Activated CD4-positive, alpha-beta T cell treated with anti-CD3 and anti-CD28 coated beads, Interleukin-2, amount 10 ng/mL, durations not matched to agents 7 days and 5 days (primary cell): ENCODE measurements around the gene ITGB1BP2. TPM values are rescaled to one million over a fixed set of nuclear protein-coding genes. Genes with fewer than 3 reads are reported as not detected.
"Not testable (repeated sequence)": the region's sequence is repeated elsewhere in the genome, so short reads cannot be mapped to it uniquely, and the experiment has no call there.

Experiments used
- CTCF ChIA-PET: fragments of 350-600 bp; sonication (Branson Sonifier 250); formaldehyde crosslinking; loops from one replicate; lab custom pipeline; 2021; ENCODE audit warnings: antibody characterized with exemption; lab: Charles Lee
- POLR2A ChIA-PET: fragments of 350-600 bp; sonication (Branson Sonifier 250); formaldehyde crosslinking; loops from one replicate; lab custom pipeline; 2021; ENCODE audit warnings: antibody characterized with exemption; lab: Charles Lee
- DNase-seq: peaks from one replicate; pipeline ENCODE4 v3.0.0-alpha.2; 2020
- H3K27ac Mint-ChIP-seq: one replicate; pipeline ENCODE4 v1.8.0; 2021; ENCODE audit warnings: mild to moderate bottlenecking, moderate library complexity, mixed read lengths
- H3K27me3 Mint-ChIP-seq: one replicate; pipeline ENCODE4 v1.8.0; 2021; ENCODE audit warnings: mixed read lengths
- H3K36me3 Mint-ChIP-seq: one replicate; pipeline ENCODE4 v1.8.0; 2021; ENCODE audit warnings: low read depth, mixed read lengths
- H3K4me1 Mint-ChIP-seq: one replicate; pipeline ENCODE4 v1.8.0; 2021; ENCODE audit warnings: mixed read lengths
- H3K4me3 Mint-ChIP-seq: one replicate; pipeline ENCODE4 v1.8.0; 2021; ENCODE audit warnings: mild to moderate bottlenecking, moderate library complexity, mixed read lengths
- H3K9me3 Mint-ChIP-seq: one replicate; pipeline ENCODE4 v1.8.0; 2021; ENCODE audit warnings: mixed read lengths
- total RNA-seq, 2 experiments: library from RNA; stranded (reverse); gene quantifications; one replicate each; pipeline ENCODE4 v1.2.3, GENCODE V29; 2021

ITGB1BP2 gene
- total RNA-seq, 2 experiments from 2014 or later: 4.4 to 4.7 TPM

GRCh38 chrX:71320126-71320525 lies 18.6 kb downstream of the ITGB1BP2 start:
- Mint-ChIP-seq H3K9me3 (no peaks in the 10 kb centered on the region), H3K27me3 (no peaks in the 10 kb centered on the region), H3K4me1 (no peaks in the 10 kb centered on the region), H3K4me3 (no peak overlapping the region), H3K27ac (no peak overlapping the region), H3K36me3 (peaks cover 14% of the 10 kb centered on the region)
- ChIA-PET CTCF (no interaction called here), POLR2A (no interaction called here)
- DNase-seq: no peak

GRCh38 chrX:71321731-71322130 lies 20.2 kb downstream of the ITGB1BP2 start:
- peaks cover 2% of the 10 kb centered on the region for H3K9me3 Mint-ChIP-seq
- POLR2A ChIA-PET: no interaction called here
- peaks cover 17% of the 10 kb centered on the region for H3K36me3 Mint-ChIP-seq
- DNase-seq: no peak
- no peak overlapping the region for H3K27ac Mint-ChIP-seq
- H3K4me3 Mint-ChIP-seq: no peak overlapping the region
- CTCF ChIA-PET: no interaction called here
- H3K27me3 Mint-ChIP-seq: no peaks in the 10 kb centered on the region
- H3K4me1 Mint-ChIP-seq: no peaks in the 10 kb centered on the region

GRCh38 chrX:71324452-71324851 lies 22.9 kb downstream of the ITGB1BP2 start:
- DNase-seq, H3K27me3 Mint-ChIP-seq, POLR2A ChIA-PET, H3K9me3 Mint-ChIP-seq, H3K27ac Mint-ChIP-seq, H3K4me3 Mint-ChIP-seq, H3K4me1 Mint-ChIP-seq: not testable (repeated sequence)
- CTCF ChIA-PET: interaction anchor here (1.0 to 1.2 kb wide), 3 partner anchors 29 to 41 kb away, joined by 3 read pairs; partner anchors contain the start of gene NONO
- peaks cover 21% of the 10 kb centered on the region for H3K36me3 Mint-ChIP-seq

- ChIA-PET CTCF (no interaction called here), POLR2A (interaction anchor here (0.5 kb wide), 1 partner anchor 26 kb away, joined by 3 read pairs; no protein-coding TSS in a partner anchor)
- H3K4me1 Mint-ChIP-seq: no peaks in the 10 kb centered on the region
- H3K4me3 Mint-ChIP-seq: no peak overlapping the region
- no peak overlapping the region for H3K27ac Mint-ChIP-seq
- peaks cover 19% of the 10 kb centered on the region for H3K36me3 Mint-ChIP-seq
- H3K27me3 Mint-ChIP-seq: no peaks in the 10 kb centered on the region
- peaks cover 5% of the 10 kb centered on the region for H3K9me3 Mint-ChIP-seq
- no peak for DNase-seq
Observed at GRCh38 chrX:71326394-71326793, 24.8 kb downstream of the ITGB1BP2 start.

GRCh38 chrX:71349151-71349665 lies 47.7 kb downstream of the ITGB1BP2 start:
- DNase-seq: not testable (repeated sequence)
- CTCF ChIA-PET: interaction anchor here (0.6 kb wide), 1 partner anchor 37 kb away, joined by 3 read pairs; no protein-coding TSS in a partner anchor

GRCh38 chrX:71349867-71350266 lies 48.3 kb downstream of the ITGB1BP2 start:
- H3K9me3 Mint-ChIP-seq, CTCF ChIA-PET, H3K27ac Mint-ChIP-seq, DNase-seq, POLR2A ChIA-PET, H3K4me3 Mint-ChIP-seq, H3K36me3 Mint-ChIP-seq, H3K4me1 Mint-ChIP-seq, H3K27me3 Mint-ChIP-seq: not testable (repeated sequence)

More at GRCh38 chrX:71349151-71349665, 47.7 kb downstream of the ITGB1BP2 start:
- H3K27me3 Mint-ChIP-seq, H3K4me1 Mint-ChIP-seq, H3K9me3 Mint-ChIP-seq, H3K27ac Mint-ChIP-seq, H3K4me3 Mint-ChIP-seq, POLR2A ChIA-PET, H3K36me3 Mint-ChIP-seq: not testable (repeated sequence)

GRCh38 chrX:71352439-71352838 lies 50.9 kb downstream of the ITGB1BP2 start:
- POLR2A ChIA-PET, CTCF ChIA-PET: not testable (repeated sequence)

More at GRCh38 chrX:71352439-71352838, 50.9 kb downstream of the ITGB1BP2 start:
- not testable (repeated sequence) for H3K4me3 Mint-ChIP-seq, H3K27ac Mint-ChIP-seq, H3K27me3 Mint-ChIP-seq, H3K4me1 Mint-ChIP-seq, H3K9me3 Mint-ChIP-seq, DNase-seq, H3K36me3 Mint-ChIP-seq

Other genes starting within 250 kb of the ITGB1BP2 start
- gene SNX12, start 233.4 kb upstream of the ITGB1BP2 start, total RNA-seq: 10 to 100 TPM; 41.8 to 49.0 TPM
- gene FOXO4, start 205.9 kb upstream of the ITGB1BP2 start, total RNA-seq: 10 to 100 TPM; 13.5 to 14.3 TPM
- gene CXorf65, start 195.0 kb upstream of the ITGB1BP2 start, total RNA-seq: 10 to 100 TPM; 25.3 to 25.5 TPM
- gene IL2RG, start 190.2 kb upstream of the ITGB1BP2 start, total RNA-seq: 100 to 1,000 TPM; 447 to 523 TPM
- 10 to 100 TPM; 56.6 to 64.7 TPM for gene MED12, start 183.2 kb upstream of the ITGB1BP2 start, total RNA-seq
- 1 to 10 TPM in 1 of 2 experiments, under 1 TPM in 1; 0.98 to 1.6 TPM for gene NLGN3, start 156.9 kb upstream of the ITGB1BP2 start, total RNA-seq
- not detected for gene GJB1, start 78.5 kb upstream of the ITGB1BP2 start, total RNA-seq
- gene ZMYM3, start 47.6 kb upstream of the ITGB1BP2 start, total RNA-seq: 10 to 100 TPM; 27.4 to 28.0 TPM
- 100 to 1,000 TPM; 481 to 680 TPM for gene NONO, start 18.1 kb upstream of the ITGB1BP2 start, total RNA-seq
- gene TAF1, start 64.6 kb downstream of the ITGB1BP2 start, total RNA-seq: 10 to 100 TPM; 44.4 to 48.9 TPM
- gene OGT, start 231.4 kb downstream of the ITGB1BP2 start, total RNA-seq: 100 to 1,000 TPM; 345 to 362 TPM